Sigmoid colon (tissue), 7 donors: ENCODE results near the gene KLK12. TPM values are rescaled to one million over a fixed set of nuclear protein-coding genes. Genes with fewer than 3 reads are reported as not detected.

Experiments
- DNase-seq: peaks from one replicate; pipeline ENCODE4 v3.0.0-alpha.2; 2019
- H3K27ac ChIP-seq, 4 donors: fragments of 200-600 bp; sonication (generic); one replicate each; pipeline ENCODE4 v1.5.1; 2016 to 2019; ENCODE audit warnings: mild to moderate bottlenecking in 1 of 4
- H3K27me3 ChIP-seq, 3 donors: fragments of 200-600 bp; sonication (generic); one replicate each; pipeline ENCODE4 v1.5.1; 2019; ENCODE audit warnings: mild to moderate bottlenecking in 1 of 3
- H3K36me3 ChIP-seq, 4 donors: fragments of 200-600 bp; sonication (generic); one replicate each; pipeline ENCODE4 v1.5.1; 2016 to 2019
- H3K4me1 ChIP-seq, 4 donors: fragments of 200-600 bp; sonication (generic); one replicate each; pipeline ENCODE4 v1.5.1; 2017 to 2019
- H3K4me3 ChIP-seq, 4 donors: fragments of 200-600 bp; sonication (generic); one replicate each; pipeline ENCODE4 v1.5.1; 2017 to 2019; ENCODE audit warnings: mild to moderate bottlenecking in 2 of 4, moderate library complexity in 1 of 4
- H3K9me3 ChIP-seq, 4 donors: fragments of 200-600 bp in 3 of 4; sonication (generic) in 3 of 4; one replicate each; pipeline versions ENCODE4 v1.5.1 to v1.6.1; 2013 to 2019
- CTCF ChIP-seq, 4 experiments: fragments of 450-650 bp in 3 of 4; fragments of 200-600 bp in 1 of 4; IDR thresholded peaks; one replicate each; pipeline ENCODE4 v1.5.1; 2016 to 2019; ENCODE audit warnings: antibody characterized with exemption in 4 of 4, mild to moderate bottlenecking in 3 of 4, moderate library complexity in 2 of 4
- EP300 ChIP-seq, 4 donors: sonication (generic); formaldehyde crosslinking; IDR thresholded peaks; one replicate each; pipeline ENCODE4 v1.6.1; 2017; ENCODE audit warnings: antibody characterized with exemption in 4 of 4
- POLR2A ChIP-seq, 2 donors: fragments of 450-650 bp; IDR thresholded peaks; one replicate each; pipeline ENCODE4 v1.6.1; 2016; ENCODE audit warnings: antibody characterized with exemption in 2 of 2, mild to moderate bottlenecking in 2 of 2, moderate library complexity in 2 of 2
- POLR2AphosphoS5 ChIP-seq, 4 donors: sonication (generic); formaldehyde crosslinking; IDR thresholded peaks; one replicate each; pipeline ENCODE4 v1.6.1; 2017; ENCODE audit warnings: antibody characterized with exemption in 4 of 4
- WGBS, 2 donors: extraction: QIAGEN DNeasy Blood & Tissue Kit; methylation state at CpG; one replicate each; pipeline ENCODE4 v1.1.7; 2013; 5-methylcytosine and 5-hydroxymethylcytosine counted together
- intact Hi-C: fragments of 100-400 bp; cut with DNase I; formaldehyde crosslinking; loops from one replicate; pipeline ENCODE4 v1.15.1; 2023
- polyA plus RNA-seq, 3 donors: library from polyadenylated mRNA; stranded (reverse); fragments of 200-250 nt; gene quantifications; one replicate each; pipeline ENCODE4 v1.2.3, GENCODE V29; 2013
- total RNA-seq, 4 donors: library from RNA; depleted of rRNA; stranded (reverse); fragments of >200 nt; gene quantifications; one replicate each; pipeline ENCODE4 v1.1.0, GENCODE V29; 2016
- donor health status: healthy with polysubstance abuse.
- donor health status: Bipolar disorder and iron deficiency.
- donor health status: healthy.

The KLK12 gene
- total and polyA plus RNA-seq, 7 donors, result 2.6 TPM; not detected in 6

GRCh38 chr19:51025809-51026553 is 8.8 kb downstream of the KLK12 start:
- no peaks in the 10 kb centered on the region for H3K9me3 ChIP-seq
- intact Hi-C loops, result no loop called here
- no peaks in the 10 kb centered on the region for H3K4me1 ChIP-seq
- H3K4me3 ChIP-seq, result no peak overlapping the region
- no peak overlapping the region for H3K27ac ChIP-seq
- H3K36me3 ChIP-seq, result no peaks in the 10 kb centered on the region
- TF ChIP-seq POLR2A (IDR thresholded peaks at IDR 0.05) (no peak), CTCF (IDR thresholded peaks at IDR 0.05) (no peak), POLR2AphosphoS5 (IDR thresholded peaks at IDR 0.05) (no peak), EP300 (IDR thresholded peaks at IDR 0.05) (no peak)
- 42 to 62% methylated on average over 18 of the region's 18 CpGs for WGBS, 2 donors
- DNase-seq, result peak; percentile 51
- peaks cover 2 to 72% (median 26%) of the 10 kb centered on the region in 3 donors for H3K27me3 ChIP-seq

GRCh38 chr19:51025401-51025800 is 9.4 kb downstream of the KLK12 start:
- H3K9me3 ChIP-seq, result no peaks in the 10 kb centered on the region
- H3K27me3 ChIP-seq, result peaks cover 2 to 75% (median 26%) of the 10 kb centered on the region in 3 donors
- DNase-seq, result no peak
- H3K27ac ChIP-seq, result no peak overlapping the region
- intact Hi-C loops, result no loop called here
- TF ChIP-seq CTCF (IDR thresholded peaks at IDR 0.05), result no peak
- no peak for TF ChIP-seq EP300 (IDR thresholded peaks at IDR 0.05)
- no peak for TF ChIP-seq POLR2AphosphoS5 (IDR thresholded peaks at IDR 0.05)
- TF ChIP-seq POLR2A (IDR thresholded peaks at IDR 0.05), result no peak
- 78 to 88% methylated on average over 6 of the region's 6 CpGs for WGBS, 2 donors
- H3K36me3 ChIP-seq, result no peaks in the 10 kb centered on the region
- H3K4me1 ChIP-seq, result no peaks in the 10 kb centered on the region
- no peak overlapping the region for H3K4me3 ChIP-seq

- 27 to 48% methylated on average over 5 of the region's 5 CpGs for WGBS, 2 donors
- no peaks in the 10 kb centered on the region for H3K36me3 ChIP-seq
- no peaks in the 10 kb centered on the region for H3K4me1 ChIP-seq
- DNase-seq, result no peak
- intact Hi-C loops, result loop anchor here (5.0 kb wide), 1 partner anchor 142 kb away; no protein-coding TSS in a partner anchor
- H3K9me3 ChIP-seq, result no peaks in the 10 kb centered on the region
- peaks cover 2 to 80% (median 27%) of the 10 kb centered on the region in 3 donors for H3K27me3 ChIP-seq
- H3K4me3 ChIP-seq, result no peak overlapping the region
- no peak overlapping the region for H3K27ac ChIP-seq
- no peak for TF ChIP-seq POLR2AphosphoS5 (IDR thresholded peaks at IDR 0.05)
- no peak for TF ChIP-seq CTCF (IDR thresholded peaks at IDR 0.05)
- no peak for TF ChIP-seq POLR2A (IDR thresholded peaks at IDR 0.05)
- no peak for TF ChIP-seq EP300 (IDR thresholded peaks at IDR 0.05)
Observed at GRCh38 chr19:51024924-51025323, 9.9 kb downstream of the KLK12 start.

GRCh38 chr19:51023946-51024345 is 10.9 kb downstream of the KLK12 start:
- intact Hi-C loops, result loop anchor here (5.0 kb wide), 1 partner anchor 143 kb away; no protein-coding TSS in a partner anchor
- Histone ChIP-seq H3K27ac (no peak overlapping the region), H3K9me3 (no peaks in the 10 kb centered on the region), H3K4me3 (no peak overlapping the region), H3K4me1 (peaks cover 0 to 9% (median 5%) of the 10 kb centered on the region in 4 donors), H3K27me3 (peaks cover 6 to 84% (median 37%) of the 10 kb centered on the region in 3 donors), H3K36me3 (no peaks in the 10 kb centered on the region)
- WGBS, 2 donors, result 72 to 77% methylated on average over 11 of the region's 11 CpGs
- TF ChIP-seq EP300 (IDR thresholded peaks at IDR 0.05), result no peak
- TF ChIP-seq CTCF (IDR thresholded peaks at IDR 0.05), result no peak
- no peak for TF ChIP-seq POLR2A (IDR thresholded peaks at IDR 0.05)
- TF ChIP-seq POLR2AphosphoS5 (IDR thresholded peaks at IDR 0.05), result no peak
- peak; percentile 38 for DNase-seq
